Stomach smooth muscle (tissue), 2 donors: ENCODE data around the gene NFATC4.

Experiments used
- H3K27ac ChIP-seq: one replicate; pipeline ENCODE4 v1.7.0; 2013; ENCODE audit warnings: mild to moderate bottlenecking, low read length, inconsistent platforms
- H3K27me3 ChIP-seq, 2 donors: one replicate each; pipeline ENCODE4 v1.7.0; 2013; ENCODE audit warnings: low read length in 2 of 2; ENCODE audit not compliant: insufficient read depth in 2 of 2, control insufficient read depth in 1 of 2
- H3K36me3 ChIP-seq, 2 donors: one replicate each; pipeline ENCODE4 v1.7.0; 2013; ENCODE audit warnings: low read length in 2 of 2; ENCODE audit not compliant: control insufficient read depth in 2 of 2, insufficient read depth in 2 of 2
- H3K4me1 ChIP-seq: one replicate; pipeline ENCODE4 v1.7.0; 2013; ENCODE audit warnings: low read length; ENCODE audit not compliant: control insufficient read depth, insufficient read depth
- H3K4me3 ChIP-seq, 2 donors: one replicate each; pipeline ENCODE4 v1.7.0; 2013; ENCODE audit warnings: low read length in 2 of 2
- H3K9ac ChIP-seq, 2 donors: one replicate each; pipeline ENCODE4 v1.7.0; 2013; ENCODE audit warnings: low read length in 2 of 2, mild to moderate bottlenecking in 1 of 2
- H3K9me3 ChIP-seq, 2 donors: one replicate each; pipeline ENCODE4 v1.7.0; 2013; ENCODE audit warnings: low read length in 2 of 2; ENCODE audit not compliant: control insufficient read depth in 2 of 2
- donor health status: healthy.
- donor health status: Pancreatic carcinoma.

The NFATC4 gene

GRCh38 chr14:24399999-24400718 lies 32.2 kb downstream of the NFATC4 start:
- peak overlapping the region; percentile 20 to 68 for H3K9ac ChIP-seq
- H3K36me3 ChIP-seq, result no peaks in the 10 kb centered on the region
- H3K27me3 ChIP-seq, result no peaks in the 10 kb centered on the region
- no peaks in the 10 kb centered on the region for H3K9me3 ChIP-seq
- H3K4me3 ChIP-seq, result peak overlapping the region; percentile 68 to 83
- H3K27ac ChIP-seq, result no peak overlapping the region
- peaks cover 39% of the 10 kb centered on the region for H3K4me1 ChIP-seq

DNA sequence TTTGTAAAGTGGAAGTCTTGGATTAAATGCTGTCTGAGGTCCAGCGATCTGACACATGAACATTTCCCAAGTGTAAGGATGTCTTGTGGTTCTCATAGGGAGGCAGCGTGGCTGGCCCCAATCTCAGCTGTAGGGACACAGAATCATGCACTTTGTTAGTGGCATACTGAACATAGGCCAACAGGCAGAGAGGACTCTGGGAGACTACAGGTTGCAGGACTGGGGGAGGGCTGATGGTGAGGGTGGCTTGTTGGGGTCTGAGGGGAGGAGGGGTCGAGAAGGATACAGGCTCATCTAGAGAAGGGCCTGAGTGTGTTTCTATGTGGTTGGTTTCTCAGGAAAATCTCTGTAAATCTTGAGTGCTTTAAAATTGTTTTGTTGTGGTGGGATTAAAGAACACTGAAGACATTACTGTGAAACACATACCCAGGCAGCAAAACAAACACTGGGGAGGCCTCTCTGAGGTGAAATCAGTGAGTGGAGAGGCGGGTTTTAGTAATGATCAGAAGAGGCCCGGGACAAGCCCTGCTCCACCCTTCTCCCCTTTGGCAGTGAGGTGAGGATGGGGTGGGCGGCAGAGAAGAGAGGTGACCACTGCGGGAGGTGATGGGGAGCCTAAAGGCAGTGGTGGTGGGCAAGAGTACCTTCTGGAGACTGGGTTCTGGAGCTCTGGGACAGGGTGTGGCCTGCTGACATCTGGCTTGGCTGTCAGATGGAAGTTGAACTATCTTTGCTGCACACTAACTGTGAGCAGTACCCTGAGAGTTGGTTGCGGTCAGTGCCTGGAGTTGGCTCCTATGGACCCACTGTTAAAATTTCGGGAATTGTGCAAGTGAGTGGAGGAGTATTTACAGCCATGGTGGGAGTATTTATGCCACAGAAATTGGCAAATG lies 34.1 kb downstream of the NFATC4 start:
- H3K27ac ChIP-seq, result peak overlapping the region; percentile 18
- no peaks in the 10 kb centered on the region for H3K27me3 ChIP-seq
- H3K36me3 ChIP-seq, result peaks cover 0 to 2% of the 10 kb centered on the region in 2 donors
- peak overlapping the region in 1 of 2 donors; percentile 6 for H3K9ac ChIP-seq
- H3K4me3 ChIP-seq, result no peak overlapping the region
- peaks cover 39% of the 10 kb centered on the region for H3K4me1 ChIP-seq
- no peaks in the 10 kb centered on the region for H3K9me3 ChIP-seq

GRCh38 chr14:24403294-24403998 lies 35.5 kb downstream of the NFATC4 start:
- Histone ChIP-seq H3K9me3 (no peaks in the 10 kb centered on the region), H3K36me3 (peaks cover 0 to 7% of the 10 kb centered on the region in 2 donors), H3K27ac (no peak overlapping the region), H3K4me1 (peaks cover 30% of the 10 kb centered on the region), H3K27me3 (no peaks in the 10 kb centered on the region), H3K4me3 (peak overlapping the region in 1 of 2 donors; percentile 10), H3K9ac (no peak overlapping the region)

DNA sequence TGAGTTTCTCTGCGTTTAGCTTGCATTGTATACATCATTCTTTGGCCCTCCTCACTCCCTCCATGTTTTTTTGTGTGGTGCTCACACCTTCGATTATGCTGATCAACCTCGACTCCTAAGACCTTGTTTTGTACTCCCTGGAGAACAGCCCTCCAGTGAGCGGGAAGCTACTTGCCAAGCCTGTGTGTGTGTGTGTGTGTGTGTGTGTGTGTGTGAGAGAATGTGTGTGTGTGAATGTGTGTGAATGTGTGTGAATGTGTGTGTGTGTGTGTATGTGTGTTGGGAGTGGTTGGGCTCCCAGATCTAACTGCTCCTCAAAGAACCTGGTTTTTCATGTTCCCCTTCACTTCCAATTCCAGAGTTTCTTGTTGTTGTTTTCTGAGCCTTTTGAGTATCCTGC lies 36.8 kb downstream of the NFATC4 start:
- Histone ChIP-seq H3K9ac (no peak overlapping the region), H3K27ac (peak overlapping the region; percentile 11), H3K4me1 (peaks cover 22% of the 10 kb centered on the region), H3K9me3 (no peaks in the 10 kb centered on the region), H3K27me3 (no peaks in the 10 kb centered on the region), H3K36me3 (peaks cover 3 to 12% of the 10 kb centered on the region in 2 donors), H3K4me3 (no peak overlapping the region)

GRCh38 chr14:24406416-24406815 lies 38.4 kb downstream of the NFATC4 start:
- H3K9me3 ChIP-seq, result no peaks in the 10 kb centered on the region
- peaks cover 13% of the 10 kb centered on the region for H3K4me1 ChIP-seq
- peaks cover 3 to 22% of the 10 kb centered on the region in 2 donors for H3K36me3 ChIP-seq
- H3K9ac ChIP-seq, result no peak overlapping the region
- H3K27me3 ChIP-seq, result no peaks in the 10 kb centered on the region
- no peak overlapping the region for H3K4me3 ChIP-seq
- no peak overlapping the region for H3K27ac ChIP-seq

GRCh38 chr14:24407608-24408325 lies 39.8 kb downstream of the NFATC4 start:
- H3K9me3 ChIP-seq, result no peaks in the 10 kb centered on the region
- H3K36me3 ChIP-seq, result peaks cover 3 to 24% of the 10 kb centered on the region in 2 donors
- H3K4me1 ChIP-seq, result peaks cover 10% of the 10 kb centered on the region
- no peak overlapping the region for H3K9ac ChIP-seq
- H3K27me3 ChIP-seq, result no peaks in the 10 kb centered on the region
- no peak overlapping the region for H3K27ac ChIP-seq
- no peak overlapping the region for H3K4me3 ChIP-seq

- Histone ChIP-seq H3K9me3 (no peaks in the 10 kb centered on the region), H3K36me3 (peaks cover 3 to 29% of the 10 kb centered on the region in 2 donors), H3K27me3 (no peaks in the 10 kb centered on the region), H3K4me3 (no peak overlapping the region), H3K27ac (no peak overlapping the region), H3K4me1 (peaks cover 4% of the 10 kb centered on the region), H3K9ac (no peak overlapping the region)
These were observed 40.8 kb downstream of the NFATC4 start for GRCh38 chr14:24408764-24409163.

DNA sequence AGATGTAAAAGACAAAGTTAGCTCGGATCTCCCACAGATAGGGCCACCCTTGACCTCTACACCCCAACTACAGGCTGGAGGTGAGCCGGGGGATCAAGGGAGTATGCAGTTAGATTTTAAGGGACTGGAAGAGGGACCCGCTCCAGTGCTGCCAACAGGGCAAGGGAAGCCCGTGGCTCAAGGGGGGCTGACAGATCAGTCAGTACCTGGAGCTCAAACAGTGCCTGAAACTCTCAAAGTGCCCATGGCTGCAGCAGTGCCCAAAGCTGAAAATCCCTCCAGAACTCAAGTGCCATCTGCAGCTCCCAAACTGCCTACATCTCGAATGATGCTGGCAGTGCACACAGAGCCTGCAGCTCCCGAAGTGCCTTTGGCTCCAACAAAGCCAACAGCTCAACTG lies 41.2 kb downstream of the NFATC4 start:
- peaks cover 4% of the 10 kb centered on the region for H3K4me1 ChIP-seq
- H3K9me3 ChIP-seq, result no peaks in the 10 kb centered on the region
- H3K27me3 ChIP-seq, result no peaks in the 10 kb centered on the region
- H3K36me3 ChIP-seq, result peaks cover 3 to 33% of the 10 kb centered on the region in 2 donors
- H3K4me3 ChIP-seq, result no peak overlapping the region
- no peak overlapping the region for H3K9ac ChIP-seq
- H3K27ac ChIP-seq, result no peak overlapping the region

- no peaks in the 10 kb centered on the region for H3K27me3 ChIP-seq
- no peaks in the 10 kb centered on the region for H3K4me1 ChIP-seq
- peaks cover 3 to 38% of the 10 kb centered on the region in 2 donors for H3K36me3 ChIP-seq
- no peak overlapping the region for H3K27ac ChIP-seq
- H3K4me3 ChIP-seq, result no peak overlapping the region
- H3K9me3 ChIP-seq, result no peaks in the 10 kb centered on the region
- no peak overlapping the region for H3K9ac ChIP-seq
These were observed 42.0 kb downstream of the NFATC4 start for GRCh38 chr14:24409956-24410355.
